A549 (cell line): Measurements from ENCODE around the gene VPS45. TPM values are rescaled to one million over a fixed set of nuclear protein-coding genes. Genes with fewer than 3 reads are reported as not detected.

Source experiments
- ATAC-seq, 2 experiments: fragments of 200-7000 bp in 1 of 2; fragments of >200 bp in 1 of 2; cut with Nextera tagmentation in 1 of 2; cut with Tn5 transposase in 1 of 2; 3 replicates each; pipeline versions ENCODE4 v1.8.0 to v1.9.1; 2018 to 2020; ENCODE audit warnings: mild to moderate bottlenecking in 1 of 2, moderate library complexity in 1 of 2
- CTCF ChIA-PET: fragments of 300-600 bp; sonication (Branson Sonifier 250); formaldehyde crosslinking; extraction: SDS; loops from one replicate; lab custom pipeline; 2021; ENCODE audit warnings: antibody characterized with exemption, inconsistent platforms; lab: Yijun Ruan, JAX
- POLR2A ChIA-PET: fragments of 350-600 bp; formaldehyde crosslinking; extraction: SDS; loops from one replicate; lab custom pipeline; 2021; ENCODE audit warnings: antibody characterized with exemption, inconsistent platforms; lab: Yijun Ruan, JAX
- DNase-seq, 2 experiments: peaks; one replicate each; pipeline versions ENCODE4 v3.0.0 to v3.0.0-alpha.2; 2011 to 2016; ENCODE audit warnings: low read depth in 1 of 2, low spot score in 1 of 2
- FAIRE-seq: peaks from 2 replicates; lab custom pipeline; 2011; peaks lifted over from hg19 to GRCh38; lab: Jason Lieb, UNC
- H3K27ac ChIP-seq, 2 experiments: fragments of >200 bp; sonication (Bioruptor Twin); formaldehyde crosslinking; 3 replicates each; pipeline ENCODE4 v1.5.1; 2016 to 2017
- H3K4me1 ChIP-seq: fragments of >200 bp; sonication (Bioruptor Twin); formaldehyde crosslinking; 3 replicates; pipeline ENCODE4 v1.6.1; 2016
- H3K4me2 ChIP-seq: fragments of >200 bp; sonication (Bioruptor Twin); formaldehyde crosslinking; 3 replicates; pipeline ENCODE4 v1.6.1; 2016
- H3K4me3 ChIP-seq: fragments of >200 bp; sonication (Bioruptor Twin); formaldehyde crosslinking; 3 replicates; pipeline ENCODE4 v1.5.1; 2016
- H3K9me3 ChIP-seq: fragments of >200 bp; sonication (Bioruptor Twin); formaldehyde crosslinking; 3 replicates; pipeline ENCODE4 v1.6.1; 2016
- CBX8 ChIP-seq: fragments of 200-600 bp; sonication (generic); IDR thresholded peaks from 2 replicates; pipeline ENCODE4 v1.6.1; 2016
- CHD2 ChIP-seq: fragments of 150-350 bp; IDR thresholded peaks from 2 replicates; pipeline ENCODE4 v1.6.1; 2014; ENCODE audit warnings: low read length; ENCODE audit not compliant: partially characterized antibody
- CHD4 ChIP-seq: fragments of 200-600 bp; sonication (generic); IDR thresholded peaks from 2 replicates; pipeline ENCODE4 v1.6.1; 2016; ENCODE audit warnings: antibody characterized with exemption, mild to moderate bottlenecking, borderline replicate concordance
- EHMT2 ChIP-seq: fragments of 200-600 bp; sonication (generic); IDR thresholded peaks from 2 replicates; pipeline ENCODE4 v1.6.1; 2016; ENCODE audit warnings: antibody characterized with exemption, low read depth, mild to moderate bottlenecking, moderate library complexity
- ELK1 ChIP-seq: fragments of 150-350 bp; IDR thresholded peaks from 2 replicates; pipeline ENCODE4 v1.6.1; 2014; ENCODE audit warnings: low read depth, mild to moderate bottlenecking, low read length
- EP300 ChIP-seq, 2 experiments: fragments of >200 bp; sonication (Bioruptor Twin); formaldehyde crosslinking; IDR thresholded peaks; 2 replicates in 1 of 2; 3 replicates in 1 of 2; pipeline ENCODE4 v1.6.1; 2016 to 2017
- ESRRA ChIP-seq: fragments of 150-350 bp; IDR thresholded peaks from 2 replicates; pipeline ENCODE4 v1.6.1; 2014; ENCODE audit warnings: mild to moderate bottlenecking, low read length, borderline replicate concordance
- FOXS1 ChIP-seq: fragments of 250-450 bp; sonication (Bioruptor Pico); IDR thresholded peaks from 2 replicates; pipeline ENCODE4 v1.5.0; 2020; ENCODE audit warnings: mild to moderate bottlenecking, moderate library complexity
- GATA3 ChIP-seq: IDR thresholded peaks from 2 replicates; pipeline ENCODE4 v1.6.1; 2012; ENCODE audit warnings: borderline replicate concordance
- HDAC2 ChIP-seq: fragments of 200-600 bp; sonication (generic); IDR thresholded peaks from 2 replicates; pipeline ENCODE4 v1.6.1; 2016
- HEYL ChIP-seq: fragments of 250-450 bp; sonication (Bioruptor Pico); IDR thresholded peaks from 2 replicates; pipeline ENCODE4 v1.8.0; 2021; ENCODE audit warnings: mild to moderate bottlenecking, moderate library complexity
- KDM5A ChIP-seq: fragments of 200-600 bp; sonication (generic); IDR thresholded peaks from 2 replicates; pipeline ENCODE4 v1.6.1; 2016; ENCODE audit warnings: antibody characterized with exemption, mild to moderate bottlenecking
- MAZ ChIP-seq: fragments of 150-350 bp; IDR thresholded peaks from 2 replicates; pipeline ENCODE4 v1.6.1; 2014; ENCODE audit warnings: antibody characterized with exemption, low read depth, low read length, borderline replicate concordance
- MYC ChIP-seq: IDR thresholded peaks from 2 replicates; pipeline ENCODE4 v1.6.1; 2012; ENCODE audit warnings: mild to moderate bottlenecking, inconsistent platforms, low read length, improper control_type of control experiment, borderline replicate concordance
- NFE2L2 ChIP-seq: fragments of 150-350 bp; conservative IDR thresholded peaks from 2 replicates; pipeline ENCODE4 v1.6.1; 2014; ENCODE audit warnings: low read length
- NR3C1 ChIP-seq: fragments of >200 bp; sonication (Bioruptor Twin); formaldehyde crosslinking; IDR thresholded peaks from 3 replicates; pipeline ENCODE4 v1.6.1; 2017
- RAD21 ChIP-seq, 2 experiments: fragments of >200 bp in 1 of 2; sonication (Bioruptor Twin) in 1 of 2; formaldehyde crosslinking in 1 of 2; IDR thresholded peaks in 1 of 2; conservative IDR thresholded peaks in 1 of 2; 2 replicates in 1 of 2; 3 replicates in 1 of 2; pipeline ENCODE4 v1.6.1; 2012 to 2018; ENCODE audit warnings: inconsistent platforms in 1 of 2
- RFX5 ChIP-seq: fragments of 450-650 bp; IDR thresholded peaks from 2 replicates; pipeline ENCODE4 v1.7.1; 2014; ENCODE audit warnings: antibody characterized with exemption, mild to moderate bottlenecking, moderate library complexity
- SMC3 ChIP-seq: fragments of >200 bp; sonication (Bioruptor Twin); formaldehyde crosslinking; IDR thresholded peaks from 3 replicates; pipeline ENCODE4 v1.6.1; 2018; ENCODE audit warnings: inconsistent platforms
- SREBF2 ChIP-seq: fragments of 450-650 bp; IDR thresholded peaks from 2 replicates; pipeline ENCODE4 v1.6.1; 2014; ENCODE audit warnings: mild to moderate bottlenecking, moderate library complexity
- TP53 ChIP-seq: fragments of 250-450 bp; sonication (Bioruptor Pico); IDR thresholded peaks from 2 replicates; pipeline ENCODE4 v1.5.0; 2021; ENCODE audit warnings: mild to moderate bottlenecking, moderate library complexity
- ZC3H11A ChIP-seq: fragments of 450-650 bp; IDR thresholded peaks from 2 replicates; pipeline ENCODE4 v1.6.1; 2014; ENCODE audit warnings: antibody characterized with exemption, mild to moderate bottlenecking
- WGBS: methylation state at CpG from one replicate; pipeline ENCODE4 v1.1.6; 2017; ENCODE audit errors: missing lambda C conversion rate; 5-methylcytosine and 5-hydroxymethylcytosine counted together
- polyA plus RNA-seq, 4 experiments: library from polyadenylated mRNA; depleted of rRNA in 3 of 4; stranded (reverse); fragments of >200 nt; fragmentation: RNase III in 1 of 4; extraction: RNeasy Plus Mini Kit Qiagen cat#74134 plus additional on column Dnase treatment in 1 of 4; gene quantifications; 2 replicates in 3 of 4; 3 replicates in 1 of 4; pipeline ENCODE4 v1.2.3, GENCODE V29; 2011 to 2017
- TF ChIP-seq, protein P1 (sequence below): fragments of >200 bp; sonication (Bioruptor Twin); formaldehyde crosslinking; IDR thresholded peaks from 3 replicates; pipeline ENCODE4 v1.5.1; 2016
- TF ChIP-seq, protein P2 (sequence below): IDR thresholded peaks from 2 replicates; pipeline ENCODE4 v1.6.1; 2012
- TF ChIP-seq, protein P3 (sequence below): fragments of >200 bp; sonication (Bioruptor Twin); formaldehyde crosslinking; IDR thresholded peaks from 2 replicates; pipeline ENCODE4 v1.6.1; 2016

VPS45 gene
- polyA plus RNA-seq, 2 of the 4 experiments (the other 2 are of a cell fraction), result 22.1 to 49.7 TPM

GRCh38 chr1:150168960-150169601, 101.5 kb downstream of the VPS45 start:
- no peak overlapping the region for H3K27ac ChIP-seq
- peak; percentile 65 to 92 for DNase-seq
- H3K4me3 ChIP-seq, result no peak overlapping the region
- CTCF ChIA-PET, result interaction anchor here (0.6 to 20.2 kb wide), 49 partner anchors 9 to 472 kb away, joined by 3 to 244 read pairs (median 5); partner anchors contain the start of genes MTMR11, PLEKHO1 and VPS45
- no peak for FAIRE-seq
- H3K4me2 ChIP-seq, result no peak overlapping the region
- 1% methylated on average over 5 of the region's 6 CpGs for WGBS
- POLR2A ChIA-PET, result interaction anchor here (0.6 kb wide), 1 partner anchor 114 kb away, joined by 5 read pairs; no protein-coding TSS in a partner anchor
- H3K9me3 ChIP-seq, result no peaks in the 10 kb centered on the region
- no peaks in the 10 kb centered on the region for H3K4me1 ChIP-seq
- no peak for TF ChIP-seq CBX8
- peak; percentile 89 for TF ChIP-seq SMC3
- no peak for TF ChIP-seq MYC
- TF ChIP-seq ZC3H11A, result no peak
- TF ChIP-seq TP53, result no peak
- peak; percentile 87 to 90 for TF ChIP-seq RAD21 (conservative IDR thresholded peaks at IDR 0.05 in 1 of 2, IDR thresholded peaks at IDR 0.05 in 1 of 2)
- TF ChIP-seq, protein P1, sequence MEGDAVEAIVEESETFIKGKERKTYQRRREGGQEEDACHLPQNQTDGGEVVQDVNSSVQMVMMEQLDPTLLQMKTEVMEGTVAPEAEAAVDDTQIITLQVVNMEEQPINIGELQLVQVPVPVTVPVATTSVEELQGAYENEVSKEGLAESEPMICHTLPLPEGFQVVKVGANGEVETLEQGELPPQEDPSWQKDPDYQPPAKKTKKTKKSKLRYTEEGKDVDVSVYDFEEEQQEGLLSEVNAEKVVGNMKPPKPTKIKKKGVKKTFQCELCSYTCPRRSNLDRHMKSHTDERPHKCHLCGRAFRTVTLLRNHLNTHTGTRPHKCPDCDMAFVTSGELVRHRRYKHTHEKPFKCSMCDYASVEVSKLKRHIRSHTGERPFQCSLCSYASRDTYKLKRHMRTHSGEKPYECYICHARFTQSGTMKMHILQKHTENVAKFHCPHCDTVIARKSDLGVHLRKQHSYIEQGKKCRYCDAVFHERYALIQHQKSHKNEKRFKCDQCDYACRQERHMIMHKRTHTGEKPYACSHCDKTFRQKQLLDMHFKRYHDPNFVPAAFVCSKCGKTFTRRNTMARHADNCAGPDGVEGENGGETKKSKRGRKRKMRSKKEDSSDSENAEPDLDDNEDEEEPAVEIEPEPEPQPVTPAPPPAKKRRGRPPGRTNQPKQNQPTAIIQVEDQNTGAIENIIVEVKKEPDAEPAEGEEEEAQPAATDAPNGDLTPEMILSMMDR, result peak; percentile 88
- TF ChIP-seq FOXS1 (CRISPR knock-in tag), result no peak
- no peak for TF ChIP-seq RFX5
- no peak for TF ChIP-seq HDAC2
- no peak for TF ChIP-seq EP300 (IDR thresholded peaks at IDR 0.05)
- TF ChIP-seq, all 56 proteins: peak for 3
- peak; percentile 76 to 89 for ATAC-seq

DNA sequence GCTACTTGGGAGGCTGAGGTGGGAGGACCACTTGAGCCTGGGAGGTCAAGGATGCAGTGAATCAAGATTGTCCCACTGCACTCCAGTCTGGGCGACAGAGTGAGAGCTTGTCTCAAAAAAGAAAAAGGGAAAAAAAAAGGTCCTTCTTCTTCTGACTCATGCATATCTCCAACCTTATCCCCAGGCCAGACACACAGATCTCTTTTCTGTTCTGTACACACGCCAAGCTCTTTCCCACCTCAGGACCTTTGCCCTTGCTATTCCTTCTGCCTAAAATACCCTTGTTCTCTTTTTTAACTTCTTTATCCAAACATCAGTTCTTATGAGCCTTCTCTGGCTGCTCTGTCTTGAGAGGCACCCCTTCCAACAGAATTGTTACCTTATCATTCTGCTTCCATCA, 104.2 kb downstream of the VPS45 start:
- no peaks in the 10 kb centered on the region for H3K9me3 ChIP-seq
- no peak for FAIRE-seq
- POLR2A ChIA-PET, result interaction anchor here (0.6 kb wide), 1 partner anchor 180 kb away, joined by 3 read pairs; no protein-coding TSS in a partner anchor
- ATAC-seq, result no peak
- DNase-seq, result no peak
- no peak overlapping the region for H3K4me2 ChIP-seq
- 64% methylated on average over 2 of the region's 2 CpGs for WGBS
- no peaks in the 10 kb centered on the region for H3K4me1 ChIP-seq
- H3K27ac ChIP-seq, result no peak overlapping the region
- CTCF ChIA-PET, result interaction anchor here (0.8 to 20.2 kb wide), 5 partner anchors 13 to 209 kb away, joined by 3 to 244 read pairs (median 72); no protein-coding TSS in a partner anchor
- no peak overlapping the region for H3K4me3 ChIP-seq
- TF ChIP-seq NFE2L2 (no peak), KDM5A (no peak), NR3C1 (no peak)

GRCh38 chr1:150173141-150173585, 105.6 kb downstream of the VPS45 start:
- no peak for DNase-seq
- H3K4me2 ChIP-seq, result no peak overlapping the region
- FAIRE-seq, result no peak
- ChIA-PET POLR2A (no interaction called here), CTCF (interaction anchor here (0.6 to 20.2 kb wide), 6 partner anchors 14 to 439 kb away, joined by 3 to 244 read pairs (median 40); no protein-coding TSS in a partner anchor)
- TF ChIP-seq CHD2 (no peak), CHD4 (no peak), CBX8 (no peak), MAZ (no peak), EHMT2 (no peak), ELK1 (no peak), HDAC2 (no peak), SREBF2 (no peak), FOXS1 (CRISPR knock-in tag) (no peak), ESRRA (no peak), NR3C1 (no peak), GATA3 (no peak), HEYL (CRISPR knock-in tag) (no peak), EP300 (IDR thresholded peaks at IDR 0.05) (no peak)
- TF ChIP-seq, protein P2, sequence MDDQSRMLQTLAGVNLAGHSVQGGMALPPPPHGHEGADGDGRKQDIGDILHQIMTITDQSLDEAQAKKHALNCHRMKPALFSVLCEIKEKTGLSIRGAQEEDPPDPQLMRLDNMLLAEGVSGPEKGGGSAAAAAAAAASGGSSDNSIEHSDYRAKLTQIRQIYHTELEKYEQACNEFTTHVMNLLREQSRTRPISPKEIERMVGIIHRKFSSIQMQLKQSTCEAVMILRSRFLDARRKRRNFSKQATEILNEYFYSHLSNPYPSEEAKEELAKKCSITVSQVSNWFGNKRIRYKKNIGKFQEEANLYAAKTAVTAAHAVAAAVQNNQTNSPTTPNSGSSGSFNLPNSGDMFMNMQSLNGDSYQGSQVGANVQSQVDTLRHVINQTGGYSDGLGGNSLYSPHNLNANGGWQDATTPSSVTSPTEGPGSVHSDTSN, result no peak
- TF ChIP-seq, protein P3, sequence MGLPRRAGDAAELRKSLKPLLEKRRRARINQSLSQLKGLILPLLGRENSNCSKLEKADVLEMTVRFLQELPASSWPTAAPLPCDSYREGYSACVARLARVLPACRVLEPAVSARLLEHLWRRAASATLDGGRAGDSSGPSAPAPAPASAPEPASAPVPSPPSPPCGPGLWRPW, result no peak
- H3K9me3 ChIP-seq, result no peaks in the 10 kb centered on the region
- WGBS, result 67% methylated on average over 7 of the region's 7 CpGs
- no peak overlapping the region for H3K4me3 ChIP-seq
- no peaks in the 10 kb centered on the region for H3K4me1 ChIP-seq
- no peak for ATAC-seq
- H3K27ac ChIP-seq, result no peak overlapping the region
